RWPE1 (cell line): Measurements from ENCODE around the gene GALNT18.

ENCODE experiments used
- CTCF ChIA-PET: fragments of 350-600 bp; sonication (Branson Sonifier 250); formaldehyde crosslinking; extraction: SDS; loops from one replicate; lab custom pipeline; 2021; lab: Yijun Ruan, JAX
- POLR2A ChIA-PET: fragments of 400-600 bp; formaldehyde crosslinking; extraction: SDS; loops from one replicate; lab custom pipeline; 2020; ENCODE audit warnings: antibody characterized with exemption; ENCODE audit not compliant: low non-redundant PET; lab: Yijun Ruan, JAX
- DNase-seq: peaks from one replicate; pipeline ENCODE4 v3.0.0; 2012; ENCODE audit warnings: low spot score
- H3K27ac ChIP-seq: fragments of 450-650 bp; 2 replicates; pipeline ENCODE4 v1.5.1; 2017
- TF ChIP-seq, protein P1 (sequence below): fragments of 450-650 bp; conservative IDR thresholded peaks from 2 replicates; pipeline ENCODE4 v1.5.1; 2017; ENCODE audit warnings: low read depth, mild to moderate bottlenecking

GALNT18 gene

GRCh38 chr11:11349106-11349825 lies 272.5 kb downstream of the GALNT18 start:
- TF ChIP-seq, protein P1, sequence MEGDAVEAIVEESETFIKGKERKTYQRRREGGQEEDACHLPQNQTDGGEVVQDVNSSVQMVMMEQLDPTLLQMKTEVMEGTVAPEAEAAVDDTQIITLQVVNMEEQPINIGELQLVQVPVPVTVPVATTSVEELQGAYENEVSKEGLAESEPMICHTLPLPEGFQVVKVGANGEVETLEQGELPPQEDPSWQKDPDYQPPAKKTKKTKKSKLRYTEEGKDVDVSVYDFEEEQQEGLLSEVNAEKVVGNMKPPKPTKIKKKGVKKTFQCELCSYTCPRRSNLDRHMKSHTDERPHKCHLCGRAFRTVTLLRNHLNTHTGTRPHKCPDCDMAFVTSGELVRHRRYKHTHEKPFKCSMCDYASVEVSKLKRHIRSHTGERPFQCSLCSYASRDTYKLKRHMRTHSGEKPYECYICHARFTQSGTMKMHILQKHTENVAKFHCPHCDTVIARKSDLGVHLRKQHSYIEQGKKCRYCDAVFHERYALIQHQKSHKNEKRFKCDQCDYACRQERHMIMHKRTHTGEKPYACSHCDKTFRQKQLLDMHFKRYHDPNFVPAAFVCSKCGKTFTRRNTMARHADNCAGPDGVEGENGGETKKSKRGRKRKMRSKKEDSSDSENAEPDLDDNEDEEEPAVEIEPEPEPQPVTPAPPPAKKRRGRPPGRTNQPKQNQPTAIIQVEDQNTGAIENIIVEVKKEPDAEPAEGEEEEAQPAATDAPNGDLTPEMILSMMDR, result no peak
- no peak for DNase-seq
- no peak overlapping the region for H3K27ac ChIP-seq
- ChIA-PET POLR2A (no interaction called here), CTCF (no interaction called here)

GRCh38 chr11:11348303-11348702 lies 273.5 kb downstream of the GALNT18 start:
- CTCF ChIA-PET, result interaction anchor here (0.6 kb wide), 1 partner anchor 439 kb away, joined by 3 read pairs; no protein-coding TSS in a partner anchor

GRCh38 chr11:11347592-11347991 lies 274.2 kb downstream of the GALNT18 start:
- H3K27ac ChIP-seq, result no peak overlapping the region
- CTCF ChIA-PET, result interaction anchor here (0.6 kb wide), 1 partner anchor 440 kb away, joined by 3 read pairs; no protein-coding TSS in a partner anchor
- DNase-seq, result no peak
- TF ChIP-seq, protein P1, result no peak
- POLR2A ChIA-PET, result no interaction called here

More at GRCh38 chr11:11348303-11348702, 273.5 kb downstream of the GALNT18 start:
- H3K27ac ChIP-seq, result no peak overlapping the region
- DNase-seq, result no peak
- TF ChIP-seq, protein P1, result no peak
- POLR2A ChIA-PET, result no interaction called here

DNA sequence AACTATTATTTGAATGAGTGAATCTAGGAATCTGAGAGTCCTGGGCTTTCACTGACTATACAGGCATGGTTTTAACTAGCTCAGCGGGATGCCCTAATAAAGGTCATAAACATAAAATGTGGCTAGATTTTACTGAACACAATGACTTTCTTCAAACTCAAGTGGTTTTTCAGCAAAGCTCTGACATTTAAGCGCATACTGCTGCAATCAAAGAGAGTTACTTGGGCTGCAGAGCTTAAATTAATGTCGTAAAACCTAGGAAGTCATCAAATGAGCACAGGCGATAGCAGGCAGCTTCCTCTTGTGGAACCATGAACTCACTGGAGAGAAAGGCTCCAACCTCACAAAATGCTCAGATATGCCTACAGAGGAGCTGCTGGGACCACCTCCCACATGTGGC lies 275.5 kb downstream of the GALNT18 start:
- CTCF ChIA-PET, result interaction anchor here (0.8 kb wide), 1 partner anchor 20 kb away, joined by 3 read pairs; no protein-coding TSS in a partner anchor
- POLR2A ChIA-PET, result no interaction called here
- no peak for DNase-seq
- TF ChIP-seq, protein P1, result no peak
- no peak overlapping the region for H3K27ac ChIP-seq

DNA sequence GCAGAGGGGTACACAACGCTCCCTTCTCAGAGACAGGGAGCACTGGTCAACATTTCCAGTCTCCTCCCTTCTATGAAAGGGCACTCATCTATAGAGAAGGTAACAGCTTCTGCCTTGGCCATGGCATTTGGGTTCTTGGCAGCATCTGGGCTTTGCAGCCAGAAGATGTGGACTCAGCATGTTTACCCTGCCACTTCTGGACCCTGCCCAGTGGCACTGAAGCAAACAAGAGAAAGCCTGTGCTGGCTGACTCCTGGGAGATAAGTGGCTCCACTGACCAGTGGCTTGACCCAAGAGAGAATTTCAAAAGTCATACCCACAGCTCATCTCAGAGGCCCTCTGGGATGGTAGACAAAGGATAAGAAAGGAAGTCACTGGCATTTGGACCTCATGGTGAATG lies 276.7 kb downstream of the GALNT18 start:
- no peak for DNase-seq
- ChIA-PET CTCF (no interaction called here), POLR2A (no interaction called here)
- TF ChIP-seq, protein P1, result no peak
- H3K27ac ChIP-seq, result no peak overlapping the region

DNA sequence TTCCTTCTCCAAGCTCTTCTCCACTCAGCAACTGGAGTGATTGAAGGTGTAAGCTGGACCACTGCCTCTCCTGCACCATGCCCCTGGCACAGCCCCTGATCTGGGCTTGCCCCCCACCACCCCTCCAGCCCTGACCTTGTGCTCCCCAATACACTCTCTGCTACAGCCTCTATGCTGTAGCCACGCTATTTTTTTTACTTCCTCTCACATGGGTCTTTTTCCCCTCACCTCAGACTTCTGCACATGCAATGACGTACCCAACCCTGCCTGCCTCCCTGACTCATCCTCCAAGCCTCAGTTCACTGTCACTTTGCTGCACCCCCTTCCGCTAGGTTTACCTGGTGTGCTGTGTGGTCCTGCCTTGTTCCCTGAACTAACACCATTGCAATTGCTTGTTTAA lies 277.8 kb downstream of the GALNT18 start:
- TF ChIP-seq, protein P1, result no peak
- DNase-seq, result no peak
- ChIA-PET POLR2A (no interaction called here), CTCF (no interaction called here)
- no peak overlapping the region for H3K27ac ChIP-seq
